Measurements from ENCODE around the gene NELL2. TPM values are rescaled to one million over a fixed set of nuclear protein-coding genes. Genes with fewer than 3 reads are reported as not detected.
"Not testable (repeated sequence)": the region's sequence is repeated elsewhere in the genome, so short reads cannot be mapped to it uniquely, and the experiment has no call there.

The NELL2 gene
- total RNA-seq, 1 donor from 2014 or later: 8.1 TPM

- DNase-seq (ENCODE audit: low spot score): no peak
Observed at GRCh38 chr12:44696542-44696941, 179.6 kb downstream of the NELL2 start.

GRCh38 chr12:44694017-44694416 is 182.1 kb downstream of the NELL2 start:
- no peak for DNase-seq (ENCODE audit: low spot score)

GRCh38 chr12:44689587-44689986 is 186.5 kb downstream of the NELL2 start:
- no peak for DNase-seq (ENCODE audit: low spot score)

DNA sequence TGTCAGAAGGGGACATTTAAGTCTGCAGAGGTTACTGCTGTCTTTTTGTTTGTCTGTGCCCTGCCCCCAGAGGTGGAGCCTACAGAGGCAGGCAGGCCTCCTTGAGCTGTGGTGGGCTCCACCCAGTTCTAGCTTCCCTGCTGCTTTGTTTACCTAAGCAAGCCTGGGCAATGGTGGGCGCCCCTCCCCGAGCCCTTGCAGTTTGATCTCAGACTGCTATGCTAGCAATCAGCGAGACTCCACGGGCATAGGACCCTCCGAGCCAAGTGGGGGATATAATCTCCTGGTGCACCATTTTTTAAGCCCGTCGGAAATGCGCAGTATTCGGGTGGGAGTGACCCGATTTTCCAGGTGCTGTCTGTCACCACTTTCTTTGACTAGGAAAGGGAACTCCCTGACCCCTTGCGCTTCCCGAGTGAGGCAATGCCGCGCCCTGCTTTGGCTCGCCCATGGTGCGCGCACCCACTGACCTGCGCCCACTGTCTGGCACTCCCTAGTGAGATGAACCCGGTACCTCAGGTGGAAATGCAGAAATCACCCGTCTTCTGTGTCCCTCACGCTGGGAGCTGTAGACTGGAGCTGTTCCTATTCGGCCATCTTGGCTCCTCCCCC is 189.2 kb downstream of the NELL2 start:
- not testable (repeated sequence) for DNase-seq (ENCODE audit: low spot score)

- DNase-seq (ENCODE audit: low spot score): no peak
Observed at GRCh38 chr12:44677724-44678123, 198.4 kb downstream of the NELL2 start.

DNA sequence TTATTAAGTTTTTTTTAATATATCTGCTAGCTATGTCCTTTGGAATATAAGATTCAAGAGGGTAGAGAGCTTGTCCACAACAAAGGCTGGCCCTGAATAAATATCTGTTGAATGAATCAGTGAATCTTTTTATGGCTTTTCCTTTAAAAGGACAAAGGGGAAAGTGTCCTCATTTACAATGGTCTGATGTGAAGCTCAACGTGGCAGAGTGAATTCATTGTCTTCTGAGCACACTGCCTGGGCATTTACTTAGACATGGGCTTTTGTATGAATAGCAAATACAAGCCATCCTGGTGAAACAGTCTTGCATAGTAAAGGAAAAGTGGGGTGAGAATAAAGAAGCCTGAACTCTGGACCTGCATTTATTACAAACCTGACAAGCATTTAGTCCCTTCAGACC is 201.2 kb downstream of the NELL2 start:
- DNase-seq (ENCODE audit: low spot score): no peak

DNA sequence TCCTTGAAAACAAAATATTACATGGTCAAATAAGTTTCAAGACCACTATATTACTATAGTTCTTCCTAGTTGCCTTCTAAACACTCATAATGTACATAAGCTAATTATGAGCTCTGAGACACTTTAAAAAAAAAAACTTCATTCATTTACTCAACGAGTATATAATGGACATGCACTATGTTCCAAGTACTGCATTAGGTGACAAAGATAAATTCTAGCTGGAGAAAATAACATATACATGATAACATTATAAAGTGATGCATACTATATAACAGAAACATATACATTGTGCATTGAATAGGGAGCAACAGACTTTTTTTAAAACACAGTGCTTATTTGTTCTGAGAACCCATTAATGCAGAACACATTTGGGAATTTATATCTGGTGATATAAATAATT is 202.3 kb downstream of the NELL2 start:
- no peak for DNase-seq (ENCODE audit: low spot score)

DNA sequence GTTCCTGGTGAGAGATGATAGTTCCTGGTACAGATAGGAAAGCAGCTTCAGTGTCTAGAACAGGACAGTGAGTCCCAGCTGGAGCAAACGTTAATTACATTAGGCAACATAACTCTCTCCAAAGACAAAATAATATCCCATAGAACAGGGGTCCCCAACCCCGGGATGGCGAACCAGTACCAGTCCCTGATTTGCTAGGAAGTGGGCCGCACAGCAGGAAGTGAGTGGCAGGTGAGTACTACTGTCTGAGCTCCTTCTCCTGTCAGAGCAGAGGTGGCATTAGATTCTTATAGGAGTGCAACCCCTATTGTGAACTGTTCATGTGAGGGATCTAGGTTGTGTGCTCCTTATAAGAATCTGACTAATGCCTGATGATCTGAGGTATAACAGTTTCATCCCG is 204.1 kb downstream of the NELL2 start:
- no peak for DNase-seq (ENCODE audit: low spot score)

- DNase-seq (ENCODE audit: low spot score): no peak
Observed at GRCh38 chr12:44668443-44668842, 207.7 kb downstream of the NELL2 start.

DNA sequence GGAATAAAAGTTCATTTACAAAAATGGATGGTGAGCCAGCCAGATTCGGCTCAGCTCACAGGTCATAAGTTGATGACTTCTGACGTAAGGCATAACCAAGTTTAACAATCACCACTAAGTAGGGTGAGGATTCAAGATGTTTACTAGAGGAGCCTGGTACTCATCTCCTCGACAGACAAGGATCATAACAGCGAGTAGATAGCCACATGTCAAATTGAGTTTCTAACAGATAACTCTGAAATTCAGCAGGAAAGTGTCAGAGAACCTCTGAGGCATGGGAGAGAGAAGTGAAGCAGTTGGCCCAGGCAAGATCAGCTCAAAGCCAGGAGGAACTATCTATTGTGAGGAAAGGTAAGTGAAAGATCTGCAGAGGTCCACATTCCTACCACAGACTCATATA is 208.7 kb downstream of the NELL2 start:
- no peak for DNase-seq (ENCODE audit: low spot score)

- DNase-seq (ENCODE audit: low spot score): no peak
Observed at GRCh38 chr12:44663291-44663690, 212.8 kb downstream of the NELL2 start.

DNA sequence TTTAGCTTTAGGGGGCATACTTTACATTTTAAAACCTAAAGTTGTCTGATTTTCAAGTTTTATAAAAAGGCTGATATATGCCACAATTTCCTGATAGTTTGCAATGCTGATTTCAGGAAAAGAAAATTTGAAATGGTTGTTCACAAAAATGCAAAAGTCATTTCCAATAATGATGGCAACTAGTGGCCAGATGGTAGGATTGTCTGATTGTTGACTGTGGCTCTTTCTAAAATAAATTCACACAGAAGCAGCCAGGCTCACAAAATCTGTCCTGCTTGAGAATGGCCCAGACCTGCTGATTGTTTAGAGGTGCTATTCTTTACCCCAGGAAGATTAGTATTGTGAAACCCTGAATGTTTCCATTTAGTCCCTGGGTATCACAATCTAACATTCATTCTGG is 220.3 kb downstream of the NELL2 start:
- no peak for DNase-seq (ENCODE audit: low spot score)

DNA sequence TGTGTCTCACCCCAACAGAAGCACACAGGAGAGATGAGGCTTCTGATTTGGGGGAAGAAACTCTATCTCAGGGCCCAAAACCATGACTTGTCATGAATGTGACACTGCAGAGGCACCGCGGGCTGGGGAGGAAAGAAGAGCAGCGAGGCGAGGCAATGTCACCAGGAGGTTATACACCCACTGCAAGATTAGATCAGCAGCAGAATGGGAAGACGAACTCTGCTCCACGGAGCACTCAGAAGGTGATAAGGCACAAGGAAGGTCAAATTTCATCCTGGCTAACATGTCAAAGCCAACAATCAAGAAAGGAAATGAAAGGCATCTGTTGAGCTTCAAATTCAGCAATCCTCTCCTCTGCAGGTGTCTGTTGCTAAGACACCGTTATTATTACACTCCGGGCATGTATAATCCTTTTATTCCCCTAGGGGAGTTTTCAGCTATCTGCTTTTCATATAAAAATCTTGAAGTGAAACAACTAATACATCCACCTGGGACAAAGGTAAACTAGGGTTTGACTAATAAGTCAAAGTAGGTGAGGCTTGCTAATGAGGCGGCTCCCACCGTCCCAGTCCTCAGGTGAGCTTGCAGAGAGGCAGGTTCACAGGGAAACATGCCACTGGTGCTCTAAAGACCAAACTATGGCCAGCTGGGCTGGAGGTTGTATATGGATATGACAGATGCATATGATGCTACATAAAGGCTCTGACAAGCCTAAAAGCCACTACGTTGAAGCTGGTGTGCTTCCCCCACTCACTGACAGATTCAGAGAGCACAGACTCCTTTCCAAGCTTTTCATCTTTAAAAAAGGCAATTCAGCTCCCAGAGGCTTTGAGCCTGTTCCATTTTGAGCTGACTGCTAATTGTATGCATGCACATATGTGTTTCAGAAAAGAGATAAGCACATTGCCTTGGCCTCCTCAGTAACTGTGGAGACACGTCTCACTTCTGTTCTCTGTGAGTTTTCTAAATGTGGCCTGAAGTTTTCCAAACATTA is 221.2 kb downstream of the NELL2 start:
- no peak for DNase-seq (ENCODE audit: low spot score)

- no peak for DNase-seq (ENCODE audit: low spot score)
Observed at GRCh38 chr12:44653861-44654527, 222.1 kb downstream of the NELL2 start.

DNA sequence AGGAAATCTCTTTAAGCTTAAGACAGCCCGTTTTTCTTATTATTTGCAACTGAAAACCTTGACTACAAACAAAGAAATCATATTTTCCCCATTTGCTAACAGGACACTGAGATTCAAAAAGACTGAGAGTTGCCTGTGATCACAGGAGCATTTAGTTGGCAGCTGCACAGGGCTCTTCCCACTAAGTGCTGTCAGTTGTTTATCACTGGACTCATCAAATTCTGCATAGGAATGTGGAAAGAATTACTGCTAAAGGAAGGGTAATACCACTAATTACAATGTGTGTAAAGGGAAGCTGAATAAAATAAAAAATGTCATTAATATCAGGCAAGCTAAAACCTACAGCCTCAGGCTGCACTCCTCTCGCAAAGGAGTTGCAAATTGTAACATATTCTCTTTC is 226.4 kb downstream of the NELL2 start:
- no peak for DNase-seq (ENCODE audit: low spot score)

GRCh38 chr12:44647917-44648690 is 228.0 kb downstream of the NELL2 start:
- no peak for DNase-seq (ENCODE audit: low spot score)

DNA sequence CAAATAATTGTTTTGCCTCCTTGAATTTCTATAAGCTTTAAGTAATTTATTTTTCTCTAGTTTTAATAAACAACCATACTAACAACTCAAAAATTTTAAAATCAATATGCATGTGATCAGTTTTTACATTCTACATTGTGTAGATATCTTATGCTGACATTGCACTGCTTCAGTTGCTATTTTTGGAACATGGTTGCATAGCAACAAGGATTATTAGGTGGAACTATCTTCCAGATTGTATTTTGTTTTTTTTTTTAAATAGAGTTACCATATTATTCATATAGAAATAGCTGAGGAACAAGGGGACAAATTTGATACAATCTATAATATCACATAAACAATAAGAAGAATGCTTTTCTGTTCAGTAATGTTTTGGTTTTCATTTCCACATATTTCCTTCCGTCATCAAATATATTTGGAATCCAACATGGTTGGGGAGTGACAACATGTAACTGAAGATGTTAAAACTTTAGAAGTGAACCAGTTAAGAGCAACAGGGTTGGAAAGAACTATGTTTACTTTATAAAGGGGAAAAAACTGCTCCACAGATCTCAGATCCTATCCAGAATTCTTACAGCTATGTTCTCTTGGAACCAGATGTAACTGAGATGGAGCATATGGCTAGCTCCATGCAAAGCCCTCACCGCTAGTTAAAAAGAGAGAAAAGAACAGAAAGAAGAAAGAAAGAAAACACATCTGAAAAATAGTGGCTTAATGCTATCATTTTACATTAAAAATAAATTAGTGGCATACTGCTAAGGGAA is 235.5 kb downstream of the NELL2 start:
- DNase-seq (ENCODE audit: low spot score): no peak

GRCh38 chr12:44637875-44638274 is 238.2 kb downstream of the NELL2 start:
- no peak for DNase-seq (ENCODE audit: low spot score)

DNA sequence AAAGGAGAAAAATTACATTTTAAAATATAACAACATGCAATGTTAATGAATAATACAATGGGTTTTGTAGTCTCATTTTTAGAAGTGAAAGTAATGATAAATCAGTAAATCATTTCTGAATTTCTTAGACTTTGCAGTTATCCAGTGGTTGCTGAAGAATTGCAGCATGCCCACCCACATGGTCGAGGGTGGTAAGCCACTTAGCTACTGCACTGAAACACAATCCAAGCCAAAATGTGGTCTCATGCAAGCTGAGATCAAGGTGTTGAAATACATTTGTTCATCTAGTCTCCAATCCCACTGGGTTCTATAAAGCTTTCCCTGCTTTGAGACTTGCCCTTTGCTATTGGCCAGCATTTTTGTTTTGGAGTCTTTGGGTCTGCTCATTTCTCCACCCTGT is 247.9 kb downstream of the NELL2 start:
- DNase-seq (ENCODE audit: low spot score): no peak

- no peak for DNase-seq (ENCODE audit: low spot score)
Observed at GRCh38 chr12:44627387-44628166, 248.5 kb downstream of the NELL2 start.

Measured in ureter (tissue), 1 donor.